CD4-positive, alpha-beta T cell treated with Interleukin-17A for 1 hour (primary cell): ENCODE results near the gene GATAD2B.

Source experiments
- DNase-seq: peaks from one replicate; pipeline ENCODE4 v3.0.0-alpha.2; 2020

Gene GATAD2B

DNA sequence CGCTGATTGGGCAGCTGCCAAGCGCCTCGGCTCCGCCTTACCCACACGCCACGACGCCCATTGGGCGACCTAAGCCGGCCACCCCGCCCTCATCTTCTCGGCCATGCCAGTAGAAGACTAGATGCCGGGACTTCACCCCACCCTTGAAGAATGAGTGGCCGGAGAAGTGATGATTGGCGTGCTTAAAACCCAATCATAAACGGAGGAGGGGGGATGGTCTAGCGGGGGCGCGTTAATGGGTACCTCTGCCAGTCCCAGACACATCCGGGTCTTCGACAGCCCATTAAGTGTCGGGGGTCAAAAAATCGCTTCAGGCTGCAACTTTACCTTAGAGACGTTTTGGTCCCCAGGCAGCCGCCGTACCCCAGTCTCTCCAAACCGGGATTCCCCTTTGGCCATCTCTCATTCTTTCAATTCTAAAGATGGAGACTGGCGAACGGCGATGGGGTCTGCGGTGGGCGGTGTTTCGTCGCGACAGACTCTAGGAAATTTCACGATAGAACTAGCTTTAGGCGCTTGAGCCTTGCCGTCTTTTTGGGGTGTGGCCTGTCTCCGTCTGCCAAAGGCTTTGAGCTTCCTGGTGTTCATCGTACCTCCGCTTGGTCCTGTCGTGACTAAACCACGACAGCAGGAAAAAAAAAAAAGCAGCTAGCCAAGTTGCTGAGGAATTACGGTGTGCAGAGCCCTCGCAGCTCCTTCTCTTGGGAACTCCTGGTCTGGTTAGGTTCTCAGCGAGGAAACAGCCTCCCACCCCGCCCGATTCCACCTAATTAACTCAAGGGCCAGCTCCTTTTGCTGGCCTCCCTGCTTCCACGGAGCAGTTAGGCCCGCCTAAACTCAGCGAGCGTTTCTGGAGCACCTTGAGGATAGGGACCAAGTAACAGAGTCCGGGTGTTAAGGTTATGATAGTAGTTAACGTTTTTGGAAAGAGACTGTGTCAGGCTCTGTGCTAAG, at the start of gene GATAD2B:
GATAD2B (minus strand) TSS at position 1 of the 954 bp plus-strand sequence. CDS start 94,625 bp downstream, outside the sequence.
- peak; percentile 100 for DNase-seq

DNA sequence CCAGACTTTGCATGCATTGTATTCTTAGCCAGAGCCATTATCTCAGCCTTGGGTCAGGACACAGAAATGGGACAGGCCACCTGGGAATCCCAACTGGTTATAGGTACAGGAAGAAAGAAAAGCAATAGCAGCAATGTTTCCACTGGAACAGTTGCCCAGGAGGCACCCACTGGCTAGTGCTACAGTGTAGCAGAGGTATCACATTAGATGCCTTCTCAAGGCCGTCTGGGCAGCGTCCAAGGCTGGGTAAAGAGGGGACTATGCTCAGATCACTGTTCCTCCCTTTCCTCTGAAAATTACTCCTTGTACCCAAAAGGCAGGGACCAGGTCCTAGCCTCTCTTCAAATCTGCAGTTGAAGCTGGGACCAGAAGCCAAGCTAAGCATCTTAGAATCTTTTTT, 47.6 kb upstream of the GATAD2B start:
- no peak for DNase-seq

DNA sequence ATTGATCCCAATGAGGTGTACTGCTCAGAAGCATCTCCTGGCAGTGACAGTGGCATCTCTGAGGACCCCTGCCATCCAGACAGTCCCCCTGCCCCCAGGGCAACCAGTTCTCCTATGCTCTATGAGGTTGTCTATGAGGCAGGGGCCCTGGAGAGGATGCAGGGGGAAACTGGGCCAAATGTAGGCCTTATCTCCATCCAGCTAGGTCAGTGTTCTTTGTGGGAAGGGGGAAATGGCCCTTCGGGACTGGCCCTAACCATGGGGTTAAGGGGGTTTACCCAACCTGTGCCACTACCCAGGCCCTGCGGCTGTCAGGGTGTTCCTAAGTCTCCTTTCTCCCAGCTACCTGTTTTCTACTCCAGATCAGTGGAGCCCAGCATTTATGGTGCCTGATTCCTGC, 46.2 kb upstream of the GATAD2B start:
- no peak for DNase-seq

DNA sequence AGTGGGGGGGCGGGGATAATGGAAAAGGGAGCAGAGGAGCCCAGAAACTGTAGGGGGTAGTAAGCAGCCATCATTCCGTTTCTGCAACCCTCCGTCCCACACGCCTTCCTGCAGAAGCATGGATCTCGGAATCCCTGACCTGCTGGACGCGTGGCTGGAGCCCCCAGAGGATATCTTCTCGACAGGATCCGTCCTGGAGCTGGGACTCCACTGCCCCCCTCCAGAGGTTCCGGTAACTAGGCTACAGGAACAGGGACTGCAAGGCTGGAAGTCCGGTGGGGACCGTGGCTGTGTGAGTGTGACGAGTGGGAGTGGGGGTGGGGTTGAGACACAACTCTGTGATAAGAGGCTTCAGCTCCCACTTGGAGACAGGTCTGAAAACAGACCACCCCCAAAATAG, 45.6 kb upstream of the GATAD2B start:
- no peak for DNase-seq

DNA sequence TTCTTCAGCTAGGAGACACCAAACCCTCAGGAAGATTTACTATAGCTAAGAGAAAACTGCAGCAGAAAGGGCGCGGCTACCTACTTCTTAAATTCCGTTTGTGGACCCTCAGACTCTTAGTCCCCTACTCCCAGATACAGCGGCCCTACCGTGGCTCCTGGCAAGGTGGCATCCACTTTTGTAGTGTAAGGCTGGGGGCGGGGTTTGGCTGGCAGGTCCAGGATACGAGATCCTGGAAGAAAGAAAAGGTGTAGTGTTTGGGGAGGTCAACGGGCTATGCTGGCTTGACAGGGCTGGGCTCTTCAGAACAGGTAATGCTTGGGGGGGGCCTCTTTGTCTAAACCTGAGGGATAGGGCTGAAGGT, 45.2 kb upstream of the GATAD2B start:
- no peak for DNase-seq

DNA sequence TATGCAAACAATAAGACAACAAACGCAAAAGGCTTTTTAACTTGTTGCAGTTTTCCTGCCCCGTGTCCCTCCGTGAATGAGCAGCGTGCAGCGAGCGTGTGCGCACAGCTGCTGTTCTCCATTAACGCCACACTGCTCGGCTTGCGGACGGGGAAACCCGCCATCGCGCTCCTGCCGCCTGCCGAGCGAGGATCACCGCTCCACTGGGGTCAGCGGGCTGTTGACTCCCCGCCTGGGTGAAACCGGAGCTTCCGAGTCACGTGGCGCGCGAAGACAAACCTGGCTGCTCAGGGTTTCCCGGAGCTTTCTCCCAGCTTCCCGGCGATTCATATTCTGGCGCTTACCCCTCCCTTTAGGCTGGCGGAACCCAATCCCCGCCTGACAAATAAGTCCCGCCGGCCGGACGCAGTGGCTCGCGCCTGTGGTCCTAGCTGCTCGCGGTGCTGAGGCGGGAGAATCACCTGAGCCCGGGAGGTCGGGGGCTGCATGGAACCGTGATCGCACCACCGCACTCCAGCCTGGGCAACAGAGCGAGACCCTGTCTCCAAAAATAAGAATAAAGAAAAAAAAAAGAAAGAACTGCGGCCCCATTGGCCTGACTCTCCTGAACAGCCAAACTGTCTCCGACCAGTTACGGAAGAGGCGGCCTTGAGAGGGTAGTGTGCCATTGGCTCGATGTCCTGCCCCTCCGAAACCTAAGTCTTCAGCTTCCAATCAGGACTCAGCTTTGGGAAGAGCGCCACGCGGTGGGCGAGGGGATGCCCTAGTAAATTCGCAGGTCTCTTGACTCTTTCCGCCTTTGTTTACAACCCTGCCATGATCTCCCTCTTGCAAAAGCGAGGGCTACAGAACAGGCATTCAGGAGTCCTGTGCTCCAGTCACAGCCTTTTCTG, 44.6 kb upstream of the GATAD2B start, which contains the start of gene CREB3L4:
CREB3L4 (plus strand) TSS at position 796 of the 893 bp plus-strand sequence. CDS start 624 bp downstream, outside the sequence.
- DNase-seq: peak; percentile 93

DNA sequence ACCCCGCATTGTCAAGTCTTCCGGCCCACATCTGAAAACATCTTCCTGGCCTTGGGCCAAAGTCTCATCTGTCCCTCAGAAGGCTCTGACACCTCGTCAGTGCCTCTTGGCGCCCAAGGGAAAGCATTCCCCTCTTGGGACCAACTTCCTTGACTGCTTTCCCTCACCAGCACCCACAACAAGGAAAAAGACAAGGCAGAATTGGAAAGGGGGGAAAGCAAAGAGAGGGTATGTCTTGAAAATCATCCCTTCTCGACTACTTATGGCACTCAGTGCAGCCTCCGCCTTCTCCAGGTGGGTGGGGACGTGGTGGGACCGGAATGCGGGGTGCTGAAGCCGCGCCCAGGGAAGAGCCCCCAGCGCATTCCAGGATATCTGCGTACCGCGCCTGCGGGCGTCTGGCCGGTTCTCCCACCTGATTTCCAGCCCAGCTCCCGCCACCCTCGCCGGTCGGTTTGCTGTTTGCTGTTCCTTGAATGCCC, 41.1 kb upstream of the GATAD2B start:
- no peak for DNase-seq

DNA sequence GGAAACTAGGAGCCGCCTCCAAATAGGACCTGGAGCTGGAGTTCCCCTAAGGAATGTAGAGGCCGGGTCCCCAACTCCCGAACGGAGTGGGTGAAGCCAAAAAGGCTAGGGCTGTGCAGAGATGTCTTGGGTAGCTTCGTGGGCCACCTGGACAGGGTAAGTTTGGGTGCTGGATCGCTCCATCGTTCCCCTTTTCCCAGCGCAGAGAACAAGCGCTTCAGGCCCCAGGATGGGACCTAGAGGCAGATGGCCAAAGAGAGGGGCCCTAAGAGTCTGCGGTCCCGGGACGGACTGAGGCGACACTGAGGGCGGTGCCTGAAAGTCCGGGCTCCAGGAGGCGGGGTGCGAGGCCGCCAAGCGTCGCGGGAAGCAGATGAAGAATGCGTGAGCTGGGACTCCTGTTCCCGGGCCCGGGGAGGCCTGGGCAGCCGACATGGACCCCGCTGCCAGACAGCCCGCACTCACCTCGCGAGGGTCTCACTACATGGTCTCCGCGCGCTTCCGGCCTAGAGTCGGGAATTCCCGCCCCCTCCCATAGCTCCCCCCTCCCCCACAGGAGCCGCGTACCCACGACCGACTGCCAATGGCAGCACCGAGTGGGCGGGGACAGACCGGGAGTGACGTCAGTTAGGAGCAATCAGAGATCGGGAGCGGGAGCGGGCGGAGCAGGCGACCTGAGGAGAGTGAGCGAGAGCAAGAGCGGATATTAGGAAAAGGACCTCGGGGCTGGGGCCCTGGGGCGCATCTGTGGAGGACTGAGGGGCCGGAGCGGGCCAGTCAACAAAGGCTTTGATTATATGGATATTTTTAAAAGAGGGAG, 40.5 kb upstream of the GATAD2B start, which contains the start of gene SLC39A1:
SLC39A1 (minus strand) TSS at position 508 of the 820 bp plus-strand sequence. CDS start 822 bp downstream, outside the sequence.
- peak; percentile 95 for DNase-seq

DNA sequence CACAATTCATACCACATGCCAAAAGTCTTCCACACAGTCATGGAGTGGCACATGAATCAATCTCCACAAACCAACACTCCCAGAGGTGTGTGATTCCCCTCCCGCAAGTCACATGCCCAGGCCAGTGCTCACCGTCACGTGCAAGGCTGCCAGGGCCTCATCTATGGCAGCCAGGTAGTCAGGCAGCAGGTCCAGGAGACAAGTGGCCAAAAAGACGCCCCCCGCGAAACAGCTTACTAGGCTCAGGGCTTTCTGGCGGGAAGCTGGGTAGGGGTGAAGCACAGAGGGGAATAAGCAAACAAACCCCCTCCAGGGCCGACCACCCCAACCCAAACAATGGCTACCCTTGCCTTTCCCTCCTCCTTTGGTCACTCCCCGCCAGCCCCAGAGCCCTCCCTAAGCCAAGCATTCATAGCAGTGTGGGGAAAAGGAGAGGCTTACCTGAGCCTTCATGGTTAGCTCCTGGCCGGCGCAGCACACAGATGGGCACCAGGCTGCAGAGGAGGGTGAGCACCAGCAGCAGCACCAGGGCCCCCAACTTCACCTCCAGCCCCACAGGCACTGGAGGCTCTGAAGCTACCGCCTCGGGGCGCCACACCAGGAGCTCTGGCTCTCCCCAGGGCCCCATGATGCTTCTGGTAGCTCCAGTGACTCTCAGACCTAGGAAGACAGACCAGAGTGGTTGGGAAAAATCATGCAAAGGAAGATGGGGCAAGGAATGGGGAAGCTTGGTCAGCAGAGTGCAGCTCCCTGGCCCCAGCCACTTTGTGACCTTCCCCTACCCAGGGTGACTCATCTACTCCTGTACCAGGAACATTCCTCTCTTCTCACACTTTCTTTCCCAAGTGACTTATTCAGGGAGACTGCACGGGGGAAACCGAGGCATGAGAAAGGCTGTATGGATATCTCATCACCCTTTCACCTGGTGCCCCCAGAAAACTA, 39.6 kb upstream of the GATAD2B start:
- DNase-seq: no peak

DNA sequence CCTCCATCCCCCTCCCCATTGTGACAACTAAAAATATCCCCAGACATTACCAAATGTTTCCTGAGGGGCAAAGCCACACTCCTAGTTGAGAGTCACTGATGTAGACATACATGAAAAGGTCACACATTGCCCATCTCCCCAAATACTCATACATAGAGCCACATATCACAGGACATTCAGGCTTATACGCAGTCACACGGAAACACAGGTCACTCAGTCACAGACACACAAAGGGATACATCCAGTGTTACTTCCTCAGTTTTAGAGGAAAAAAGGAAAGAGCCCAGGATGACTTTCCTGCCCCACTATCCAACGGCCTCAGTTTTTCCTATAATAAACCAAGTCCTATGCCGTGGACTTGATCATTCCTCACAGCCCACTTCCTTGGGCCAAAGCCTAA, 38.6 kb upstream of the GATAD2B start:
- DNase-seq: no peak

DNA sequence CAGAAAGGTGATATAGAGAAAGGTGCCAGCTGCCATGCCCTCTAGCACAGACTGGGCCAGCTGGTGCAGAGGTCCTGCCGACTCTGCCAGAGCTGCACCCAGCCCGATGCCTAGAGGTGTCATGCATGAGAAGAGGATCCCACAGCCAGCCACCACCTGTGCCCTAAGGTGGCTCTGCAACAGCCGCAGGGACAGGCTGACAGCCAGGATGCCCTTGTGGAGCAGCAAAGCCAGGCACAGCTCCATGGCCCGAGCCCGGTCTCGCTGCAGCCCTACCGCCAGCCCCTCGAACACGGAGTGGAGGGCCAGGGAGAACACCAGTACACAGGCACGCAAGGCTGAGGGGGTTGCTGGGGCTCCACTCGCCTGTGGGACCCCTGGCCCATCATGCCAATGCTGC, 37.4 kb upstream of the GATAD2B start:
- no peak for DNase-seq

DNA sequence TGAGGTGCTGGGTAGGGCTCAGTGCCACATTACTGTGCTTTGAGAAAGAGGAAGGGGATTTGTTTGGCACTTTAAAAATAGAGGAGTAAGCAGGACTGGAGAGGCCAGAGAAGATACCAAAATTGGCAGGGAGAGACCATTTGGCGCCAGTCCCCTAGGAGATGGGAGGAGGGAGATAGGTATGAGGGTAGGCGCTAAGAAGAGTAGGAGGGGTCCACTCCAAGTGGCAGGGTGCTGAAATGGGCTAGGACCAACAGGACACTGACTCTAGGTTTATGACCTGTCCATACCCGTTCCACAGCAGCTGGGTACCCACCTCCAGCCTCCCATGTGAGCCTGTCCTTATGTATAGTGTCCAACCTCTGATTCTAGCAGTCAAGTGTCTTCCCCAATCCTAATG, 36.7 kb upstream of the GATAD2B start:
- DNase-seq: no peak

DNA sequence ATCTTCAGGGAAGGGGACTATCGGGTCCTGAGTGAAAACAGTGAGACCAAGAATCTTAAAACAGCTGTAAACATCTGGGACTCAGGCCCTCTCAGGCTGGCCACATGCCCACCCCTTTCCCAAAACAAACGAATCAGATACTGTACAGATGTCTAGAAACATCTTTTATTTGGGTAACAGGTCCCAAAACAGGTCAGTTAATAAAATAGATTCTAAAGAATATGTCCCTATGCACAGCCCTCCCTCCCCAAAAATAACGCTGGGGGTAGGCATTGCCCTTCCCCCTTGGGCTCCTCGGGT, 36.1 kb upstream of the GATAD2B start:
- no peak for DNase-seq

DNA sequence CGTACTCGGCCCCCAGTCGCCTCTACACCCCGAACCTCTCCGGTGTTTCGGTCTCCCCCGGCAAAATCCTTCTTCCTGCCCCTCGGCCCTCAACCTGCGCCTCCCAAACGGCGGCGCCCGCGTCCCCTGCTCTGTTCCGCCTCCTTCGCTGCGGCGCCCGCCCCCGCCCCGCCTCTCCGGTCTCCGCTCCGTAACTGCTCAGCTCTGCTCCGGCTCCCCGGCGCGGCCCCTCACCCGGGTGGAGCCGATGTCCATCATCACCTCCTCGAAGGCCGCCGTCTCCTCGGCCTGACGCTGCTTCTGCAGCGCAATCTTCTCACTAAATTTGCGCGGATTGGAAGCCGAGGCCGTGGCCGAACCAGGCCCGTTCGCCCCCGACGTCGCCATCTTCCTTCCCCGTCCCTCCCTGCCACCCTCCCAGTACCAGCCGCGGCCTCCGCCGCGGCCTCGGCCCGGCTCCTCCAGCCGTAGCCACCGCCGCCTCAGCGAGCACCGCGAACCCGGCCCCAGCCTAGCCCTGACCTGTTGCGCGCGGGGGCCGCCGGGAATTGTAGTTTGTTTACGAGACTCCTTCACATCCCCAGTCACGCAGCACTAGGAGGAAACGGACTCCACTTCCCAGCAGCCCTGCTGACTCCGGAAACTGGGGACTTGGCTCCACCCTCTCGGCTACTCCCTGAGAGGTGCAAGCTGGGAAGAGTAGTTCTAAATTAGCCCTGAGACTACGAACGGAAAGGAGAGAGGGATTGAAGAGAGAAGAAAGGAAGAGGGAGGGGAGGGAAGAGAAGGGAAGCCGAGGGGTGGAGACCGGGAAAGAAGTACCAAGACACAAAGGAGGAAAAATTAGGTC, 35.6 kb upstream of the GATAD2B start, which contains the start of gene CRTC2:
CRTC2 (minus strand) TSS at position 502 of the 850 bp plus-strand sequence; CDS start at position 387, 115 bp downstream.
- DNase-seq: peak; percentile 98

DNA sequence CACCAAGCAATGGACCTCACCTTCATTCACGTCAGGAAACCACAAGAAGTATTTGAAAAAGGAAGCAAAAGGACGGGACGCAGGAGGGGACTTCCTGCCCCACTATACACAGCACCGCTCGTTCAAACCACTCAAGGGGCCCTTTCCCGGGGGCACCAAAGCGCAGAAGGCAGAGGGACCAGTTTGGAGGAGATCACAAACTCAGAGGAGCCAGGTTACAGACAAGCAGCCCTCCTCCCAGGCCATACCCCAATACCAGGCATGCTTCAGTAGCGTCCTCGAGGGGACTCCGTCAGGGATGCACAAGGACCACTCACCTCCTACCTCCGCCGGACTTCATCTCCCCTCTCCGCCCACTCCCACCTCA, 35.0 kb upstream of the GATAD2B start:
- peak; percentile 69 for DNase-seq

DNA sequence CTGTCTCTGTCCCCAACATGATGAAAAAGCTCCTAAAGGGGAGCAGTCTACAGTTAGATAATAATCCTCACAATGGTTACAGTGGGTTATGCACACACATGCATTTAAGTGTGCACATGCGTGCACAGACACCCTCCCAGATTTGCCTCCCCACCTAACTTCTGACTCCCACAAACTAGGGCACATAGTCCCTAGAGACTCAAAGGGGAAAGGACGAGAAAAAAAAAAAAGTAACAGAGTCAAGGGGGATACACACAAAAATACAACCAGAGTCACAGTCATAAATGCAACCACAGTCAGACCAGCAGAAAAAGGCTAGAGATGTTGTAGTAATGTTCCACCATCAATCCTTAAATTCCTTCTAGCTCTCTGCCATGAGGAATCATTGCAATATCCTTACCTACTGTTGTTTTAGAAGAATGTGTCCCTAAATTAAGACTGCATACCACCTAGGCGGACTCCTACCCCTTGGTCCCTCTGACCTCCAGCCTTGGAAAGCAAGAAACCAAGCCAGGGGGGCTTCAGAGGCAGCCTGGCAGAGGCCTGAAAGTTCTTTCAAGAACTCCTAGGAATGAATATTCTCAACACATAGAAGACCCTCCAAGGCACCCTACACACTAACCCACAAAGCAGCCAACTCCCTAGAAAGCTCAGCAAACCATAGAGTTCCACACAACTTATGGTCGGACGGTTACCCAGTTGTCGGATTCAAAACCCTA, 34.4 kb upstream of the GATAD2B start:
- DNase-seq: no peak

DNA sequence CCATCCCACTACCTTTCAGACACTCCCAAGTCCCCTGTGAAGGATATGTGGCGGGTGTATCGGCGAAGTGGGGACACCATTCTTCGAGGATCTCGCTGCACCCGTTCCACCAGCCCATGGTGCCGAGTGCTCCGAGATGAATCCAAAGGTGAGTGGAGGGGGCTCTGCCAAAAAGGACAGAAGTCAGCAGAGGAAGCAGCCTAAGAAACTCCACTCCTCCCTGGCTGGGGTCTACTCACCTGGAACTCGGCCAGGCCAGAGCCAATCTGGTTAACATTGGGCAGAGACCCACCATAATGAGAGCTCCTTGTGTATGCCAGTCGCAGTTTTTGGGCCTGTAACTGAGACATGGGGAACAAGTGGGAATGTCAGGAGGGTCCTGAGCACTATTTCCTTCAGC, 32.1 kb upstream of the GATAD2B start:
- DNase-seq: no peak

DNA sequence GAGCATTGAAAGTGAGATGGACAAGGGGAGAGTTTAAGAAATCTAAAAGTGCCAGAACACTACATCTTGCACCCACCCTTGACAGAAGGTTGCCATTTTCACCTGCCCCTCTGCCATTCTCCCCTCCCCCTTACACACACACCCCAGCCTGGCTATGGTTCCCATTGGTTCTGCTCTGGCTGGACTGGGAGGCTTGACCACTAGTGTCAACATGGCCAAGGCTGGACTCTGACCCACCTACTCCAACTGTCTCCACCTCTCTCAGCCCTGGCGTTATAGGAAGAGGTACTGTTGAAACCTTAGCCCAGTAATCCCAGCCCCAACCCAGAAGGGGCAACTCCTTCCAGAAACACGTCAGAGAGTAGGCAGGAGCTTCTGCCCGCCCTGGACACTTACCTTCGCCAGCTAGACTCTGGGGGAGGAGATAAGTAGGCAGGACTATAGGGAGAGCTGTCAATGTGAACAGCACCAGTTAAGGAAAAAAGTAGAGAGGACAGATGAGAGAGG, 31.1 kb upstream of the GATAD2B start:
- DNase-seq: no peak

DNA sequence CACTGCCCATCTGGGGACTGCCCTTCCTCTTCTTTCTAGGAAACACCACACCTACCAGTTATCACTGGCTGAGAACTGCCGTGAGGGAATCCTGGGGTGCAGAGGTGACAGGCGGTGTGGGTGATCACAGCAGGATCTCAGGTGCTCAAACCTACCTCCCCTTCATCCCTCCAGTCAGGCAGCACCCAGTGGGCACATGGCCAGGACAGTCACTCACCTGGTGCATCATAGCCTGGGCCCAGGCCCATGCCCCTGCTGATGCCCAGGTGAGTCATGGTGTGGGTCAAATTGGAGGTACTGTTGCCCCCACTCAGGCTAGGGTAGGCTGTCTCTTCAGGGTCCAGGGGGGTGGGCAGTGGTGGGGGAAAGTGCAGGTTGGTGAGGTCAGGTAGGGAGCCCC, 29.0 kb upstream of the GATAD2B start:
- no peak for DNase-seq
